ENCODE results near the gene SLC38A3.

SLC38A3 gene

DNA sequence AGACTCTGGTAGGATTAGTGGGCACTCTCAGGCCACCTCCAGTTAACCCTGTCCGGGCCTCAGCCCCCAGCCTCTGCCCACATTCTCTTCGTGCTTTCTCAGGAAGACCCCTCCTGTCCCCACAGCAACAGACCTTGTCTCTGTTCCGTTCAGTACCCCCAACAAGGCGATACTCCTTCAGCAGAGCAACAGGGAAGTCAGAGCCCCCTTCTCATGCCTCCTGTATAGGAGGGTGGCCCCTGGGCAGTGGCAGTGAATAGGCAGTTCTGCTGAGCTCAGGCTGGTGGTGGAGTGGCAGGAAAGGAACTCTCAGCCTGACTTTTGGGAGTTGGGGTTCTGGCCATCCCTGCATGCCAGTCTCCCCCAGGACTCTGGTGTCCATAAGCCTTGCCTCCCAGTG is 64.4 kb downstream of the SLC38A3 start:
- no peak for DNase-seq

DNA sequence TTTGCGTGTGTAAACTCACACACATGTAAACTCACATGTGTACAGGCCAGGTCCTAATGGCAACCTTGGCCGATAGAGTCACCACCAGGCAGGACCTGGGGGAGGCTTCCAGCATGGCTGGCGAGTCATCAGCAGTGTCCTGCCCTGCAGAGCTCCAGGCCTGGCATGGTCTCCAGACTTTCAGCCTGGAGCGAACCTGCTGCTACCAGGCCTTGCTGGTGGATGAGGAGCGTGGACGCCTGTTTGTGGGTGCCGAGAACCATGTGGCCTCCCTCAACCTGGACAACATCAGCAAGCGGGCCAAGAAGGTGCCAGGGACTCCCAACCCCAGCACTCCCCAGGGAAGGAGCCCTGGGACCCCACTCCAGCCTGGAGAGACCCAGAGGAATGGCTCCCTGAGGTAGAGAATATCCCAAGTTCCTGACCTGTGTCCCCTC is 64.9 kb downstream of the SLC38A3 start:
- no peak for DNase-seq

DNA sequence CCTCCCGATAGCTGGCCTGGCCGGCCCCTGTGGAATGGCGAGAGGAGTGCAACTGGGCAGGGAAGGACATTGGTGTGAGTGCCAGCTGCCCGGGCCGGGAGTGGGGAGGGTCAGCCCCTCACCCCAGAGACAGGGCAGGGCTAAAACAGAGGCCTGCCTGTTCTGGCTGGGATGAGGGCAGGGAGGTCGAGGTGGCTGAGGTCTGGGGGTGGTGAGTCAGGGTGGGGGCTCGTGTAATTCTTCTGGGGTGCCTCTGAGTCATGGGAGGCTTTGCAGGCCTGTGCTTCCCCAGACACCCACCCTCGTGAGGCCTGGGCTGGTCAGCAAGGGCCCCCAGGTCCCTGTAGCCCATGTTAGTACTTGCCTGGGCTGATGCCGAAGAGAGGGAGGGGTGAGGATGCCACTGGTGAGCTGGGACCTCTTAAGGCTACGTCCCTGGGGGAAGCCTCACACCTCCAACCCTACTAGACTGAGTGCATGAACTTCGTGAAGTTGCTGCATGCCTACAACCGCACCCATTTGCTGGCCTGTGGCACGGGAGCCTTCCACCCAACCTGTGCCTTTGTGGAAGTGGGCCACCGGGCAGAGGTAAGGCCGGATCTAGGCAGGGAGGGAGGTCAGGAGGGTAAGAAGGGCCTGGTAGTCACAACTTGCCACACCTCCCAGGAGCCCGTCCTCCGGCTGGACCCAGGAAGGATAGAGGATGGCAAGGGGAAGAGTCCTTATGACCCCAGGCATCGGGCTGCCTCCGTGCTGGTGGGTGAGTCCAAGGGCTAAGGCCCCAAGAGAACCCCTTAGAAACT is 65.6 kb downstream of the SLC38A3 start:
- no peak for DNase-seq
